K562 treated with DMSO at 1 percent for 12 hours (cell line): ENCODE results near the gene BCAS1. TPM values are rescaled to one million over a fixed set of nuclear protein-coding genes. Genes with fewer than 3 reads are reported as not detected.

ENCODE experiments used
- total RNA-seq: library from RNA; unstranded; fragments of 300-600 nt; gene quantifications from 2 replicates; pipeline ENCODE4 v1.2.3, GENCODE V29; 2022; ENCODE audit not compliant: insufficient read depth

The BCAS1 gene
- 2.2 and 5.8 TPM in 2 replicates for total RNA-seq

GRCh38 chr20:54070187-54070987 is at the start of gene BCAS1:
Gene BCAS1 (minus strand): TSS chr20:54070594. CDS start chr20:54058718, 11,876 bp downstream.

Other genes with a start within 250 kb of the BCAS1 start
- not detected in 2 replicates for gene CYP24A1, start 103.4 kb upstream of the BCAS1 start, total RNA-seq
- 40.4 and 55.0 TPM in 2 replicates for gene PFDN4, start 137.5 kb upstream of the BCAS1 start, total RNA-seq